EL (cell line): ENCODE data around the gene TBL1XR1.
"Not testable (repeated sequence)": the region's sequence is repeated elsewhere in the genome, so short reads cannot be mapped to it uniquely, and the experiment has no call there.

Experiments used
- DNase-seq: peaks from one replicate; pipeline ENCODE4 v3.0.0-alpha.2; 2016

TBL1XR1 gene

GRCh38 chr3:177057768-177058167 lies 139.5 kb downstream of the TBL1XR1 start:
- DNase-seq = no peak

- DNase-seq = no peak
These were observed 140.4 kb downstream of the TBL1XR1 start for GRCh38 chr3:177056927-177057326.

GRCh38 chr3:177055605-177056571 lies 141.4 kb downstream of the TBL1XR1 start:
- DNase-seq = no peak

GRCh38 chr3:177053107-177053506 lies 144.2 kb downstream of the TBL1XR1 start:
- DNase-seq = no peak

DNA sequence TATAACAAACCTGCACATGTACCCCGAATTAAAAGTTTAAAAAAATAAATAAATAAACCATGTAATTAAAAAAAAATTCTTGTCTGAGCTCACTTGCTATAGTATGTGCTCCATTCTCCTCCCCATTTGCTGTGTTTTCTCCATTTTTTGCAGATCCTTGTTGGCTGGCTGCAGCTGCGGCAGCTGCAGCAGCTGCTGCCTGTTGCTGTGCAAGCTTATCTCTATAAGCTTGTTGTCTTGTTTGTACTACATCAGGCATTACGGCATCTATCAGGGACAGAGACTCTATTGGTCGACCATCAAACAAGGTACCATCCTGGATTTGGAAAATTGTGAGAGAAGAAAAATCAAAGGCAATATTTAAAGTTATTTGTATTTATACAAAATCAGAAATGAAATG lies 145.9 kb downstream of the TBL1XR1 start:
- DNase-seq = no peak

DNA sequence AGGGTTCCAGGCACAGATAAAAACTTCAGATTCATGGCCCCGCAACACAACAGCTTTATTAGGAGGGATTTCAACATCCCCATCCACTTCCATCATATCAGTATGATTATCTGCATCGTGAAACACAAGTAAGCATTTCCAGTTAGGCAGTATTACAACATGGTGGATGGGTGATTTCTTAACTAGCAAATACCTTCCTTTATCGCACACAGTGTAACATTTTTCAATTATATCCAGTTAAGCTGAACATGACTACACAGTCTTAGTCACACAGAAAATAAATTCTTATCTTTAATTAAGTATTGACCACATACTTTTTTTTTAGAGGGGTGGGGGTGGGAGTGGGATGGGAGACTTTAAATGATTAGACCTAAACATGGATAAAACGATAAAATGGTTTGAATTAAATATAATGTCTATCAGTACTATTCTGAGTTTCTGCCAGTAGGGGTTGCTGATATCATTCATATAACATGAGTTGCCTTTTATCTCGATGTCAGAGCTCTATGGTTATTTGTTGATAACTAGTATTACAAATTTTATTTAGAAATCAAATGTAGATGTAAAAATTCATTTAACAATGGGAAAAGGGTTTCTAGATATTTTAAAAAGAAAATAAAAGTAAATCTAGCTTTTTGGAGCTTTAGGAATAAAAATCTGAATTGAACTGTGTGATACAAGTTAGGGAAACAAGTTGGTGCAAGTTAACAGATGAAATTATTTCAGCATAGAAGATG lies 146.6 kb downstream of the TBL1XR1 start:
- DNase-seq = peak; percentile 46

DNA sequence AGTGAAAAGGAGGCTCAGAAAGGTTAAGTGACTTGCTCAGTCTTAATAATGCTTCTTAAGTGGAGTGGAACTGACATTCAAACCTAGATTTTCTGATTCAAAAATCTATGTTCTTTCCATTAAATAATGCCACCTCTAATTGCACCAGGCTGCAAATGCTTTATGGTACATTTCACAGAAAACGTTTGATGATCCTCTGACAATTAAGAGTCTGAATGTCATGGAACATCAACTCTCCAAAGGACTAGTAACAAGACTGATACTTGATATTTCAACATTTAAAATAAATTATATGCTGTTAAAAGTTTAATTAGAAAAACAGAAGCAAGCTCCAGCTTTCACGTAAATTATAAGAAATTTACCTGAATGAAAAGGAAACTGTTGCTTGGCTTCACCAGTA lies 151.5 kb downstream of the TBL1XR1 start:
- DNase-seq = no peak

- no peak for DNase-seq
These were observed 152.1 kb downstream of the TBL1XR1 start for GRCh38 chr3:177045222-177045621.

GRCh38 chr3:177041730-177042551 lies 155.3 kb downstream of the TBL1XR1 start:
- DNase-seq = no peak

GRCh38 chr3:177041021-177041729 lies 156.1 kb downstream of the TBL1XR1 start:
- peak; percentile 17 for DNase-seq

- no peak for DNase-seq
These were observed 157.6 kb downstream of the TBL1XR1 start for GRCh38 chr3:177039490-177040274.

GRCh38 chr3:177037241-177037640 lies 160.0 kb downstream of the TBL1XR1 start:
- DNase-seq = peak; percentile 28

DNA sequence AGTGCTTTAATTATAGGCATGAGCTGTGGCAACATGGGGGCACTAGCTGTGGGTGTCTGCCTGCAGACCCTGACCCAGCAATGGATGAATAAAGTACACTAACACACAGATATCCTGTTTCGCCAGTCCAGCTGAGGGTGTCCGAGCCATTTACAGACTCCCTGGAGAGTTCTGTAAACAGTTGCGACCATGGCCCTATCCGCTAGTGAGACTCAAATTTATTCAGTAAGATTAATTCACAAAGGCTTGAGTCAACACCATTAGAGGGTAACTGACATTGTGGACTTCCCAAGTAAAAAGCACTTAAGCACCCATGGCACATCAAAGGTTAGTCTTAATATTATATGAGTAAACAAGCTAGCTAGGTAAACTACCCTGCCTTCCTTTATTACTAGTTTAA lies 161.6 kb downstream of the TBL1XR1 start:
- DNase-seq = no peak

GRCh38 chr3:177034832-177035475 lies 162.3 kb downstream of the TBL1XR1 start:
- no peak for DNase-seq

- DNase-seq = no peak
These were observed 170.6 kb downstream of the TBL1XR1 start for GRCh38 chr3:177026505-177027277.

- DNase-seq = no peak
These were observed 181.4 kb downstream of the TBL1XR1 start for GRCh38 chr3:177015881-177016280.

DNA sequence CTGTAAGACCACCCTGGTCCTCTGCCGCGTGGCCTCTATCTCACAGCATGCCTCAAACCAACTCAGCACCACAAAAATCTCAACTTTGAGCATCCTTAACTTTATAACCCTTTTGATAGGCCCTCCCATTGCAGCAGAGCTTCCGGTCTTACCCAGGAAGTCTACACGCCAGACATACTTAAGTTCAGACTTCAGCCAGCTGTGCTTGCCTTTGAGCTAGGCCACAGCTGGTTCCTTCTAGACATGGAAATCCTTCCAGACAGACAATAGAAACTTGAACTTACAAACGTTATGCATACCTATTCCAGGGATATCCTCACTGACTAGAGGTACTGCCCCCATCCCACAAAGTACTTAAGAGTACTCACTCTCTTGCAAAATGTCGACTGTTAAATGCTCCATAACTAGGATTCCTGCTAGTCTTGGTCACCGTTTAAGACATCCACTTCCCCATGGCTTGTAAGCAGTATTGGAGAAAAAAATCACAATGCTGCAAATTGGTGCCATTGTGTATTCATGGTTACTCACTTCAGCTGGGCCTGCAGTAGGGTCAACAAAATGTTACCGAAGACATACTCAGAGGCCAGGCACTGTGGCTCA lies 183.5 kb downstream of the TBL1XR1 start:
- DNase-seq = no peak

GRCh38 chr3:177005718-177006405 lies 191.4 kb downstream of the TBL1XR1 start:
- DNase-seq = no peak

DNA sequence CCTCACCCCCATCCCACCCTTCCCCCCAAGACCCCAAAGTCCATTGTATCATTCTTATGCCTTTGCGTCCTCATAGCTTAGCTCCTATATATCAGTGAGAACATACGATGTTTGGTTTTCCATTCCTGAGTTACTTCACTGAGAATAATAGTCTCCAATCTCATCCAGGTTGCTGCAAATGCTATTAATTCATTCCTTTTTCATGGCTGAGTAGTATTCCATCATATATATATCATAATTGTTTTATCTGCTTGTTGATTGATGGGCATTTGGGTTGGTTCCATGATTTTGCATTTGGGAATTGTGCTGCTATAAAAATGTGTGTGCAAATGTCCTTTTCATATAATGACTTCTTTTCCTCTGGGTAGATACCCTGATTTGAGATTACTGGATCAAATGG lies 197.1 kb downstream of the TBL1XR1 start:
- not testable (repeated sequence) for DNase-seq
